T-helper 17 cell (primary cell): ENCODE measurements around the gene MCM10. TPM values are rescaled to one million over a fixed set of nuclear protein-coding genes. Genes with fewer than 3 reads are reported as not detected.
A peak's percentile ranks its signal among the peaks of the same experiment; 100 is the strongest.

ENCODE experiments used
- ATAC-seq: fragments of 150-1000 bp; cut with Tn5 transposase; 2 replicates; pipeline ENCODE4 v1.10.0; 2021; ENCODE audit warnings: mild to moderate bottlenecking, moderate library complexity
- DNase-seq, 3 donors: peaks; one replicate each; pipeline versions ENCODE4 v3.0.0 to v3.0.0-alpha.2; 2020 to 2021
- H3K9me3 ChIP-seq: one replicate; pipeline ENCODE4 v1.7.0; 2013; ENCODE audit warnings: low read length, mild to moderate bottlenecking; ENCODE audit not compliant: control insufficient read depth, poor library complexity, severe bottlenecking
- H3K27ac Mint-ChIP-seq: one replicate; pipeline ENCODE4 v1.8.0; 2022; ENCODE audit warnings: mild to moderate bottlenecking, moderate library complexity, mixed read lengths
- H3K27me3 Mint-ChIP-seq: one replicate; pipeline ENCODE4 v1.8.0; 2022; ENCODE audit warnings: mixed read lengths
- H3K36me3 Mint-ChIP-seq: one replicate; pipeline ENCODE4 v1.8.0; 2022; ENCODE audit warnings: low read depth, mixed read lengths
- H3K4me1 Mint-ChIP-seq: one replicate; pipeline ENCODE4 v1.8.0; 2022; ENCODE audit warnings: mild to moderate bottlenecking, mixed read lengths
- H3K4me3 Mint-ChIP-seq: one replicate; pipeline ENCODE4 v1.8.0; 2022; ENCODE audit warnings: mild to moderate bottlenecking, moderate library complexity, mixed read lengths
- total RNA-seq, 4 donors: library from RNA in 2 of 4; stranded (reverse) in 2 of 4; gene quantifications; one replicate each; pipeline ENCODE4 v1.2.3 and lab custom pipeline; 2022 to 2026

The MCM10 gene
- total RNA-seq (under 1 TPM; 0.34 to 0.47 TPM), total RNA-seq (lab: John Stamatoyannopoulos, UW) (0.12 to 0.45 reads per million in 2 donors)

- no peaks in the 10 kb centered on the region for H3K27me3 Mint-ChIP-seq
- H3K4me3 Mint-ChIP-seq, result peak within 1 kb of the TSS; percentile 87
- H3K4me1 Mint-ChIP-seq, result peaks cover 22% of the 10 kb centered on the region
- H3K36me3 Mint-ChIP-seq, result no peaks in the 10 kb centered on the region
- no peaks in the 10 kb centered on the region for H3K9me3 ChIP-seq
- peak within 1 kb of the TSS; percentile 75 for H3K27ac Mint-ChIP-seq
- DNase-seq (peak; percentile 91 to 97 (median 93)), ATAC-seq (peak; percentile 100)
Observed at GRCh38 chr10:13160934-13161856, at the start of gene MCM10. MCM10 (plus strand) TSS chr10:13161558; CDS start chr10:13164203, 2,645 bp downstream.

- H3K4me3 Mint-ChIP-seq, result no peak overlapping the region
Observed at GRCh38 chr10:13113544-13113943, 47.8 kb upstream of the MCM10 start.

GRCh38 chr10:13115832-13116803, 45.2 kb upstream of the MCM10 start:
- H3K27me3 Mint-ChIP-seq, result no peaks in the 10 kb centered on the region
- H3K4me1 Mint-ChIP-seq, result peaks cover 15% of the 10 kb centered on the region
- ATAC-seq (peak; percentile 81), DNase-seq (no peak)
- peak overlapping the region; percentile 73 for H3K27ac Mint-ChIP-seq
- H3K9me3 ChIP-seq, result no peaks in the 10 kb centered on the region
- H3K4me3 Mint-ChIP-seq, result peak overlapping the region; percentile 53
- H3K36me3 Mint-ChIP-seq, result peaks cover 15% of the 10 kb centered on the region

More at GRCh38 chr10:13113544-13113943, 47.8 kb upstream of the MCM10 start:
- no peaks in the 10 kb centered on the region for H3K27me3 Mint-ChIP-seq
- no peaks in the 10 kb centered on the region for H3K9me3 ChIP-seq
- H3K36me3 Mint-ChIP-seq, result peaks cover 10% of the 10 kb centered on the region
- no peak overlapping the region for H3K27ac Mint-ChIP-seq
- H3K4me1 Mint-ChIP-seq, result peaks cover 14% of the 10 kb centered on the region
- DNase-seq (no peak), ATAC-seq (no peak)

- DNase-seq (no peak), ATAC-seq (no peak)
- peaks cover 17% of the 10 kb centered on the region for H3K36me3 Mint-ChIP-seq
- H3K27me3 Mint-ChIP-seq, result no peaks in the 10 kb centered on the region
- H3K9me3 ChIP-seq, result no peaks in the 10 kb centered on the region
- peak overlapping the region; percentile 76 for H3K27ac Mint-ChIP-seq
- no peak overlapping the region for H3K4me3 Mint-ChIP-seq
- H3K4me1 Mint-ChIP-seq, result peaks cover 18% of the 10 kb centered on the region
Observed at GRCh38 chr10:13117841-13118783, 43.2 kb upstream of the MCM10 start.

- no peaks in the 10 kb centered on the region for H3K27me3 Mint-ChIP-seq
- peaks cover 18% of the 10 kb centered on the region for H3K4me1 Mint-ChIP-seq
- ATAC-seq (no peak), DNase-seq (no peak)
- peaks cover 20% of the 10 kb centered on the region for H3K36me3 Mint-ChIP-seq
- H3K9me3 ChIP-seq, result no peaks in the 10 kb centered on the region
- H3K27ac Mint-ChIP-seq, result peak overlapping the region; percentile 76
- no peak overlapping the region for H3K4me3 Mint-ChIP-seq
Observed at GRCh38 chr10:13118784-13119410, 42.5 kb upstream of the MCM10 start.

GRCh38 chr10:13120786-13121499, 40.4 kb upstream of the MCM10 start:
- ATAC-seq, result no peak
- H3K27me3 Mint-ChIP-seq, result no peaks in the 10 kb centered on the region
- H3K4me1 Mint-ChIP-seq, result peaks cover 18% of the 10 kb centered on the region
- peaks cover 25% of the 10 kb centered on the region for H3K36me3 Mint-ChIP-seq
- peak overlapping the region; percentile 45 for H3K27ac Mint-ChIP-seq
- DNase-seq, result no peak
- H3K4me3 Mint-ChIP-seq, result peak overlapping the region; percentile 52
- H3K9me3 ChIP-seq, result no peaks in the 10 kb centered on the region

GRCh38 chr10:13121500-13121854, 39.9 kb upstream of the MCM10 start:
- H3K9me3 ChIP-seq, result no peaks in the 10 kb centered on the region
- peaks cover 25% of the 10 kb centered on the region for H3K36me3 Mint-ChIP-seq
- ATAC-seq (no peak), DNase-seq (no peak)
- no peak overlapping the region for H3K4me3 Mint-ChIP-seq
- no peak overlapping the region for H3K27ac Mint-ChIP-seq
- H3K4me1 Mint-ChIP-seq, result peaks cover 18% of the 10 kb centered on the region
- no peaks in the 10 kb centered on the region for H3K27me3 Mint-ChIP-seq

GRCh38 chr10:13136651-13137050, 24.7 kb upstream of the MCM10 start:
- H3K27ac Mint-ChIP-seq, result peak overlapping the region; percentile 19
- H3K4me3 Mint-ChIP-seq, result no peak overlapping the region
- peaks cover 3% of the 10 kb centered on the region for H3K4me1 Mint-ChIP-seq
- ATAC-seq (no peak), DNase-seq (no peak)
- peaks cover 20% of the 10 kb centered on the region for H3K36me3 Mint-ChIP-seq
- no peaks in the 10 kb centered on the region for H3K27me3 Mint-ChIP-seq
- H3K9me3 ChIP-seq, result no peaks in the 10 kb centered on the region

GRCh38 chr10:13139150-13139549, 22.2 kb upstream of the MCM10 start:
- H3K36me3 Mint-ChIP-seq, result peaks cover 19% of the 10 kb centered on the region
- peaks cover 3% of the 10 kb centered on the region for H3K4me1 Mint-ChIP-seq
- H3K27me3 Mint-ChIP-seq, result no peaks in the 10 kb centered on the region
- no peak for ATAC-seq
- H3K4me3 Mint-ChIP-seq, result no peak overlapping the region
- DNase-seq, result no peak
- no peaks in the 10 kb centered on the region for H3K9me3 ChIP-seq
- no peak overlapping the region for H3K27ac Mint-ChIP-seq

GRCh38 chr10:13139676-13140075, 21.7 kb upstream of the MCM10 start:
- Mint-ChIP-seq H3K27ac (no peak overlapping the region), H3K36me3 (peaks cover 18% of the 10 kb centered on the region), H3K4me1 (peaks cover 3% of the 10 kb centered on the region), H3K4me3 (no peak overlapping the region), H3K27me3 (no peaks in the 10 kb centered on the region)
- ATAC-seq, result no peak
- DNase-seq, result no peak
- H3K9me3 ChIP-seq, result no peaks in the 10 kb centered on the region

- ATAC-seq (no peak), DNase-seq (no peak)
- peaks cover 14% of the 10 kb centered on the region for H3K36me3 Mint-ChIP-seq
- H3K27ac Mint-ChIP-seq, result peak overlapping the region; percentile 24
- no peak overlapping the region for H3K4me3 Mint-ChIP-seq
- H3K27me3 Mint-ChIP-seq, result no peaks in the 10 kb centered on the region
- no peaks in the 10 kb centered on the region for H3K9me3 ChIP-seq
- H3K4me1 Mint-ChIP-seq, result no peaks in the 10 kb centered on the region
Observed at GRCh38 chr10:13140627-13141190, 20.6 kb upstream of the MCM10 start.
